Measurements from ENCODE around the gene CD52. TPM values are rescaled to one million over a fixed set of nuclear protein-coding genes. Genes with fewer than 3 reads are reported as not detected.

CD52 gene
- polyA plus RNA-seq, 1 donor from 2014 or later: 10,525 TPM

DNA sequence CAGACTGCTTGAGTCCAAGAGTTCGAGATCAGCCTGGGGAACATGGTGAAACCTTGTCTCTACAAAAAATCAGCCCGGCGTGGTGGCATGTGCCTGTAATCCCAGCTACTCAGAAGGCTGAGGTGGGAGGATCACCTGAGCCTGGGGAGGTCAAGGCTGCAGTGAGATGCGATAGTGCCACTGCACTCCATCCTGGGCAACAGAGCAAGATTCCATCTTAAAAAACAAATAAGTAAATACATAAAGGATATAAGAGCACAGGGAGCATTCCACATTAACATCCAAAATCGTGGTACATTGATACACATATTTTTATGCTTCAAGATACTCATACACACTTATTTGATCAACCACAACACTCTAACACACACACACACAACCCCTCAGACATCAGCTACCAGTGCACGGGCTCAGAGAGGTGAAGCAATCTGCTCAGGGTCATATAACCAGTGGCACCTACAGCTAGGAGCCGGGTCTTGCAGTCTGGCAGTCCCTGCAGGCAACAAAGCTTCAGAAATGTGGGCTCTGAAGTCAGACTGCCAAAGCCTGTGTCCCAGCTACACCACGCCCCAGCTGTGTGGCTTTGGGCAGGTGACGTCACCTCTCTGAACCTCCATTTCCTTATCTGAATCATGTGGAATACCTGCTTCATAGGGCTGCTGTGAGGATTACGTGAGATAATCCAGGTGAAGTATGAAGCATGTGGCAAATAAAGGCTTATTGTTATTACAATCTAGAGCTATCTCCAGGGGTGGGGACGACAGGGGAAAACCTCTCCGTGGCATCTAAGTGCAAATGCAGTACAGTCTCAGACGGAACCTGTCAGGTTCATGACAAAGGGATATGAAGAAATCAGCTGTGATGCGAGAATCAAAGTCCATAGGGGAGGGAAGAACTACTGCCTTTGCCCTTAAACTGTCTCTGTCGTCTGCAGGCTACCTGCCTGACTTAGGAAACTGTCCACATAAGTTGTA lies 40.9 kb downstream of the CD52 start:
- Mint-ChIP-seq H3K4me1 (peaks cover 8 to 14% (median 8%) of the 10 kb centered on the region in 3 donors), H3K9me3 (no peaks in the 10 kb centered on the region), H3K36me3 (no peaks in the 10 kb centered on the region), H3K27ac (peak overlapping the region in 1 of 3 donors; percentile 9), H3K27me3 (peaks cover 24% of the 10 kb centered on the region), H3K4me3 (peak overlapping the region in 1 of 4 donors; percentile 2)

DNA sequence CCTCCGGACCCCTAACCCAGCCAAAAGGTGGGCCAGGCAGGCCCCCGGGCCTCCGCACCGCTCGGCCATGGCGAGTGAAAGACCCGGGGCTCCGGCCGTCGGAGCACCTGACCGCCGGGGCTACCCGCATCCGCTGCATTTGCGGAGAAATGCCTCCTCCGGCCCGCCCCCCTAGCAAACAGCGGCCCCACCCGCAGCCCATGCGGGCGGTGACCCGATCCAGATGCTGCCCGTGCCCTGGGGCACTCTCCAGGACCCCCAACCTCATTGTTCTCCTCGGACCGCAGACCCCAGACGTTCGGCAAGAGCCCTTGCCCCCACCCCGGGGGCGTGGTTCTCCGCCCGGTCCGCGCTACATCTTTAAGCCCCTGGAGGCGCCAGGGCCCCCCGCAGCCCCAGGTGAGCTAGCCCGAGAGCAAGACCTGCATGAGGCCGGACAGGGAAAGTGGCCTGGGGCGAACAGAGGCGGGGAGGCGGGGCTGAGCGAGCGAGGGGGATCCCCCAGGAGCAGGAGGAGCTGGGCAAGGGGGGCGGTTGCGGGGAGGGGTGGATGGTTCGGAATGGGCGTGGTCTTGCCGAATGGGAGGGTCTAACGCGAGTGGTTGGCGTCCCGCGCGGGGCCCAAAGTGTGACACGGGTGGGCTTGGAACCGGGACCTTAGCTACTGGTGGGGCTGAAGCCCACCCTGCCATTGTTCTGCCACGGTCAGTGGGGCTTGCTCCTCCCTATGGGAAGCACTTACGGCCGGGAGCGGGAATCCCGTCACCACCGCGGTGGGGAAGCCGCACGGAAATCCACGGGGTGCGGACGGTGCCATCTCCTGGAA lies 42.4 kb downstream of the CD52 start:
- Mint-ChIP-seq H3K36me3 (no peaks in the 10 kb centered on the region), H3K27ac (no peak overlapping the region), H3K9me3 (no peaks in the 10 kb centered on the region), H3K27me3 (peaks cover 32% of the 10 kb centered on the region), H3K4me1 (peaks cover 11 to 17% (median 11%) of the 10 kb centered on the region in 3 donors), H3K4me3 (peak overlapping the region; percentile 45 to 92 (median 81))

DNA sequence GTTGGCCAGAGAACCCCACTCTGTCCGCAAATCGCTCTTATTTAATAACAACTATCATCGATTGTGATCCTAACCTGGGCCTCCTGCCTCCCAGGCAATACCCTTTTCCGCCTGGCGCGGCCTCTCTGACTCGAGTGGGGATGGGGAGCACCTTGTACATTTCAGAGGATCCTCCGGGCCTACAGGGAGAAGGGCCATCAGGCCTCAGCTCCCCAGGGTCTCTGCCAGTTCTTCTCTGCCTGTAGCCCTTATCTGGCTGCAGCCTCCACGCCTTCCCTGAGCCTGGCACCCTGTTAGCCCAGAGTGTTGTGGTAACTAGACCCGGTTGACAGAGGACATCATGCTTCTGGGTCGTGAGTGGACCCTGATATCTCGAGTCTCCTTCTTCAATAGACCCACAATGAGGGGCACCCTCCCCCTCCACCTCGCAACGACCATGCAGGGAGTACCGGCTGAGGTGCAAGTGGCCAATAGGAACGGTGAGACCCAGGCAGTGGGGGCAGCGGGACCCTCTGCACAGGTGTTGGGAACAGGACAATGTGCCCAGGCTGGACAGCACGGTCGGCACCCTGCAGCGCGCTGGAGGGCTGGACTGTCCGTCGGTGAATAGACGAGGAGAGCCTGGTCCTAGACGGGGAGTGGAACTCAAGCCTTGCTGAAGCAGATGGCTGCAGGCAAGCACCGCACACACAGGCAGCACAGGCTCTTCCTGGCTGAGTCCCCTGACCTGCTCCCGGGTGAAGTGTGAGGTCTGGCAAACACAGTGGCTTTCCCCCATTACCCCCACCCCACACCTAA lies 43.2 kb downstream of the CD52 start:
- Mint-ChIP-seq H3K4me3 (peak overlapping the region; percentile 45 to 92 (median 81)), H3K9me3 (no peaks in the 10 kb centered on the region), H3K27ac (peak overlapping the region in 2 of 3 donors; percentile 3 to 32), H3K27me3 (peaks cover 33% of the 10 kb centered on the region), H3K4me1 (peaks cover 11 to 17% (median 11%) of the 10 kb centered on the region in 3 donors), H3K36me3 (no peaks in the 10 kb centered on the region)

DNA sequence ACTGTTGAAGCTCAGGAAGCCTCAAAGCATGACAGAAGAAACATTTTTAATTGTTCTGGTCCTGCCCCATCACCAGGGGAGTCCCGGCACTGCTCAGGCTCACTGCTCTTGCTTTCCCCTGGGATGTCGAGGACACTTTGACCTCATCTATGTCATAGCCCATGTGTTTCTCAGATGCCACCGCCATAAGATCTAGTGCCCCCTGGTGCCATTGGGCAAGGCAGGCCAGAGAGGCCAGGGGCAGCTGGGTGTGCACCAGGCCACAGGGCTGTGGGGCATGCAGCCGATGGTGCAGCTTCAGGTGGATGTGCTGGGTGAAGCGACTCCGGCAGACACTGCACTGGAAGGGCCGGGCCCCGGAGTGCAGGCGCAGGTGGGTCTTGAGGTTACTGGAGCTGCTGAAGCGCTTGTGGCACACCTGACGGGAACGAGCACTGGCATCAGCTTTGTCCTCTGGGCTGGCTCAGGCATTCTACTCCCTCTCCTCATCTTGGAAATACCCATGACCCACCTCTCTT lies 43.9 kb downstream of the CD52 start:
- Mint-ChIP-seq H3K27ac (peak overlapping the region in 2 of 3 donors; percentile 3 to 32), H3K9me3 (no peaks in the 10 kb centered on the region), H3K36me3 (peaks cover 2% of the 10 kb centered on the region), H3K27me3 (peaks cover 33% of the 10 kb centered on the region), H3K4me3 (peak overlapping the region in 3 of 4 donors; percentile 45 to 92 (median 52)), H3K4me1 (peaks cover 11 to 17% (median 11%) of the 10 kb centered on the region in 3 donors)

DNA sequence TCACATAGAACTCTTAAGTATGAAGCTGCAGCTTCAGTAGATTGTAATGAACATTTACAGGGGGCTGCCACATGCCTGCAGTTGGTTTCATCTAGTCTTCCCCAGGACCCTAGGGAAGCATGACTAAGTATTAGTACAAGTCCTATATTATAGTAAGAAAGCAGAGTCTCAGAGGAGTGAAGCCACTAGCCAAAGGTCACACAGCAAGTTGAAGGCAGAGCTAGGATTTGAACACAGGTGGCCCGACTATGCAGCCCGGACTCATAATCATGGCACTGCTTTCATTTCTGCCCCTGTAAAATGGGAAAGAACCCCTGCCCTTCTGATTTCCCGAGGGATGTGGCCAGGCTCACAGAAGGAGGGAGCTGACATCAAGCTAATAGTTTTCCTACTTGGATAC lies 44.6 kb downstream of the CD52 start:
- H3K27ac Mint-ChIP-seq: peak overlapping the region in 1 of 3 donors; percentile 32
- no peaks in the 10 kb centered on the region for H3K9me3 Mint-ChIP-seq
- peaks cover 11 to 20% (median 11%) of the 10 kb centered on the region in 3 donors for H3K4me1 Mint-ChIP-seq
- H3K4me3 Mint-ChIP-seq: peak overlapping the region in 2 of 4 donors; percentile 45 to 52
- peaks cover 2% of the 10 kb centered on the region for H3K36me3 Mint-ChIP-seq
- peaks cover 31% of the 10 kb centered on the region for H3K27me3 Mint-ChIP-seq

DNA sequence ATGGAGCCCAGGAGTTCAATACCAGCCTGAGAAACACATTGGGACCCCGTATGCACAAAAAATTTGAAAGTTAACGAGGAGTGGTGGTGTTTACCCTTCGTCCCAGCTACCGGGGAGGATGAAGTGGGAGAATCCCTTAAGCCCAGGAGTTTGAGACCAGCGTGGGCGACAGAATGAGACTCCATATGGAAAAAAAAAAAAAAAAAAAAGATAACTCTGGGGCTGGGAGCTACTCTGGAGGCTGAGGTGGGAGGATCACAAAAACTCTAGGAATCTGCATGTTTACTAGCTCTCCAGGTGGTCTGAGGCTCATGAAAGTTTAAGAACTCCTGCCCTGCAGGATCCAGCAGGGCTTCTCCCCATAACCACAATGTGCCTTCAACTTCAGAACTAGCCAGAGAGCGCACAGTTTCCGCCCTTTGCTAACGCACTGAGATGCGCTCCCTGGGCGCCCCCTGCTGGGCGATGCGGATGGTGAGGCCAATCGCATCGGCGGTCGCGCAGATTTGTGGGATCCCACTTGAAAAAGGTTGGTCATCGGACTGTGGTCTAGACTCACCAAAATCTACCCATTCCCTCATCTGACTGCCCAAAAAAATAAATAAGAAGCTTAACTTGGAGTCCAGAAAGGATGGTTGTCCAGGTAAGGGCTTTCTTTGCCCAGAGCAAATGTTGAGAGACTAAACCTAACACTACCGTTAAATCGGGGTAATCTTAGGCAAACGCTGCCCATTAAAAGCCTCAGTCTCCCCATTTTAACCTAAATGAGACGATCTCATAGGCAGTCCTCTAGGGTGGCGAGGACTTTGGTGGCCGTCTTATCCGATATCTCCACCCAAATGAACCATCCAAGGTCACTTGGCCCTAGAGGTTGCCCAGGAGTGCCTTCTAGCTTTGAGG lies 46.0 kb downstream of the CD52 start:
- H3K36me3 Mint-ChIP-seq: peaks cover 2% of the 10 kb centered on the region
- H3K4me1 Mint-ChIP-seq: peaks cover 11 to 20% (median 11%) of the 10 kb centered on the region in 3 donors
- peak overlapping the region in 1 of 3 donors; percentile 6 for H3K27ac Mint-ChIP-seq
- H3K27me3 Mint-ChIP-seq: peaks cover 31% of the 10 kb centered on the region
- H3K4me3 Mint-ChIP-seq: peak overlapping the region in 1 of 4 donors; percentile 59
- H3K9me3 Mint-ChIP-seq: no peaks in the 10 kb centered on the region

DNA sequence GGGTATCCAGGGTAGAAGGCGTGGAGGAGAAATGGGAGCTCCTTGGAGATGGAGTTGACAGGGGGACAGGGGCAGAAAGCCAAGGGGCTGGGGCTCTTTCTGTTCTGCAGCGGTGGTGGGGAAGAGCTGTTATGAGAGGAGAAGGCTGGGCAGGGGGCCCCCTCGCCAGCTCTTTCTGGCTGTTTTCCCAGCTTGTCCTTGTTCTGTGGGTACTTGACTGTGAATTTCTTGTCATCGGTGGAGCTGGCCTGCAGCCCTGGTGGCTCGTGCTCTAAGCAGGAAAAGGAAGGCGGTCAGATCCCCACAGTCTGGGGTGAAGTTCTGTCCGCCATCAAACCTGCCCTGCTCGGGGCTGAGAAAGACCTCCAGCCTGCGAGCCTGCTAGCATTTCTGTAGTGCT lies 47.2 kb downstream of the CD52 start:
- Mint-ChIP-seq H3K9me3 (no peaks in the 10 kb centered on the region), H3K36me3 (peaks cover 2% of the 10 kb centered on the region), H3K27ac (no peak overlapping the region), H3K4me3 (no peak overlapping the region), H3K4me1 (peaks cover 7 to 16% (median 11%) of the 10 kb centered on the region in 3 donors), H3K27me3 (peaks cover 31% of the 10 kb centered on the region)

DNA sequence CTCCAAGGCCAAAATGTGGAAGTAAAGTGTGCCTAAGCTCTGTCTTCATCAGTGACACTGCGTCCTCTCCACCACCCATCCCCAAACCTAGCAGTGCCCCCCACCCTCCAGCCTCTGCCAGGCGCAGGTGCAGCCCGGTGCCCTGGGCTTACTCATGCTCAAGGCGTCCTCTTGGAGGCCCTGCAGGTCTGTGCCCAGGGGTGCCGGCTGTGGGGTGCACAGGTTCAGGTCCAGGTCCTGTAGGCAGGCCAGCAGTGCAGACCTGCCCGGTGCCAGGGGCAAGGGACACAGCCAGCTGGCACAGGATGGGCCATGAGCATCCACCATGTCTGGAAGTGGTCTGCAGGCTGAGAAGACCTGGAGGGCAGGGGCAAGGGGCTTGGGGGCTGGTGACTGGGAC lies 49.7 kb downstream of the CD52 start:
- H3K27ac Mint-ChIP-seq: no peak overlapping the region
- H3K27me3 Mint-ChIP-seq: peaks cover 13% of the 10 kb centered on the region
- no peaks in the 10 kb centered on the region for H3K9me3 Mint-ChIP-seq
- peaks cover 5% of the 10 kb centered on the region for H3K36me3 Mint-ChIP-seq
- H3K4me1 Mint-ChIP-seq: peaks cover 4 to 10% (median 6%) of the 10 kb centered on the region in 3 donors
- no peak overlapping the region for H3K4me3 Mint-ChIP-seq

DNA sequence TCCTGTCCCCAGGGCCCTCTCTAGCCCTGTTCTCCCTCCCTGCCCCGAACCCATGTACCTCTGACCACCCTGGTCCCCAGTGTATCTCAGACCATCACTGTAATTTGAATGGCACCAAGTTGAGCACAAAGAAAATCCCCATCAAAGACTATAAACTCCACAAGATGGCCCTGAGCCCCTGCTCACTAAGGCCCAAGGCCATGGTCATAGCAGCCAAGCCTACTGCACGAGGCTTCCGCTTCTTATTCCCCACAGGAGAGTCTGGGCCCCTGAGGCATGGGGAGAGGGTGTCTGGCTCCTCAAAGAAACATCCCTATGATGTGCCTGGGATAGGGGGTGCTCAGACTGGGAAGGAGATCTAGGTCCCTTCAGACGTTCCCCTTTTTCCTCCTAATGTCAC lies 50.2 kb downstream of the CD52 start:
- Mint-ChIP-seq H3K27ac (no peak overlapping the region), H3K4me1 (peaks cover 4 to 10% (median 6%) of the 10 kb centered on the region in 3 donors), H3K9me3 (no peaks in the 10 kb centered on the region), H3K36me3 (peaks cover 5% of the 10 kb centered on the region), H3K4me3 (peak overlapping the region in 1 of 4 donors; percentile 61), H3K27me3 (peaks cover 12% of the 10 kb centered on the region)

DNA sequence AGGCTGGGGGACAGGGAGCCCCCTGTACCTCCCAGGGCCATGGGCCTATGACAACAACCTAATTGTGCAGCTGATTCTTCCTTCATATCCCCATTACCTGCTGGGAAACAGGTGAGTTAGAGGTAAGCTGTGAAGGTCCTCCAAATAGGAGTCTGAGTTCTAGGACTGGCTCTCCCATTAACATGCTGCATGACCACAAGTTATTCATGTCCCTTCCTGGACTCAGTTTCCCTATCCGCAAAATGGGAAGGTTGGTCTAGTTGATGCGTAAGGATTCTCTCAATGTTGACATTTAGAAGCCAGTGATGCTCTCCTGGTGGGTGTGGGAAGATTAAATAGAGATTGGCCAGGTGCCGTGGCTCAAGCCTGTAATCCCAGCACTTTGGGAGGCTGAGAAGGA lies 50.7 kb downstream of the CD52 start:
- no peaks in the 10 kb centered on the region for H3K9me3 Mint-ChIP-seq
- no peak overlapping the region for H3K4me3 Mint-ChIP-seq
- peaks cover 7 to 10% (median 7%) of the 10 kb centered on the region in 3 donors for H3K4me1 Mint-ChIP-seq
- no peak overlapping the region for H3K27ac Mint-ChIP-seq
- H3K27me3 Mint-ChIP-seq: peaks cover 8% of the 10 kb centered on the region
- peaks cover 5% of the 10 kb centered on the region for H3K36me3 Mint-ChIP-seq

All from IgD-negative memory B cell (primary cell).